GM18526 (cell line): Measurements from ENCODE around the gene DLK2.

ENCODE experiments used
- POLR2A ChIP-seq: IDR thresholded peaks from 3 replicates; pipeline ENCODE4 v1.6.1; 2011; ENCODE audit not compliant: insufficient read length; ENCODE audit errors: extremely low read depth

Gene DLK2

DNA sequence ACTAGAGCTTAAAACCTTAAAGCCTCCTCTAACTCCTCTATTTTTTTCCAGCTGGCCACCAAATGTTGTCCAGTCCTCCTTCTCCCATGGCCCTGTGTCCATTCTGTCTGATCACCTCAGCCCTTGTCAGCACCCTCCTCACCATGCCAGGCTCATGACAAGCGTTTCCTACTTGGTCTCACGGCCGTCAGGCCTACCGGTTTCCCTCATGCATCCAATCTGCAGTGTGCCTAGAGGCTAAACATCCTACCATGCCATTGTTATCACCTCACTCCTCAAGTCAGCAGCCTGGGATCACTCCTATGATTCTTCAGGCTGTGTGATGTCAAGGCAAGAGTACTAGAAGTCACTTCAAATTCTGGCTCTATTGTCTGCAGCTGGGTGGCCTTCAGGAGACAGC is 12.4 kb upstream of the DLK2 start:
- no peak for TF ChIP-seq POLR2A

DNA sequence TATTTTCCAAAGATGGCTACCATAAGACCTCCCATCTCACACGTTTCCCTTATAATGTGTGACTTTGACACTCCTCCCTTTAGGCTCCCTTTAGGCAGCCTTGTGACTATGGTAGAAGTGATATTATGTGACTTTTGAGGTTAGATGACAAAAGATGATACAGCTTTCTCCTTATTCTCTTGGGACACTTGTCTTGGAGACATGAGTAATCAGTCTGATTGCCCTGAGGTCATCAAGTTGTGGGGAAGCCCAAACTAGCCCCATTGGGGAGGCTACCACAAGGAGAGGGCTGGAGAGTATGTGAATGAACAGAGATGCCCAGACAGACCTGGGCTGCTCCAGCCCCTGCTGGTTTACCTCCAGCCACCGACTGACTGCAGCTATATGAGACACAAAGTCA is 10.6 kb upstream of the DLK2 start:
- TF ChIP-seq POLR2A = no peak

DNA sequence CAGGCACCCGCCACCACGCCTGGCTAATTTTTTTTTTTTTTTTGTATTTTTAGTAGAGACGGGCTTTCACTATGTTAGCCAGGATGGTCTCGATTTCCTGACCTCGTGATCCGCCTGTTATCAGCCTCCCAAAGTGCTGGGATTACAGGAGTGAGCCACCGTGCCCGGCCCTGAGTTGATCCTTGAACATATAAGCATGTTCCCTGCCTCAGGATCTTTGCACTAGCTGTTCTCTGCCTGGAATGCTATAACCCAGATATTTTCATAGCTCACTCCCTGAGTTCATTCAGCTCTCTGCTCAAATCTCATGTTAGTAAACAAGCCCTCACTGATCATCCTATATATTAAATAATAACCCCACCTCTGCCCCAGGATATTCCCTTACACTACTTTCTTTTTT is 9.0 kb upstream of the DLK2 start:
- TF ChIP-seq POLR2A = no peak

DNA sequence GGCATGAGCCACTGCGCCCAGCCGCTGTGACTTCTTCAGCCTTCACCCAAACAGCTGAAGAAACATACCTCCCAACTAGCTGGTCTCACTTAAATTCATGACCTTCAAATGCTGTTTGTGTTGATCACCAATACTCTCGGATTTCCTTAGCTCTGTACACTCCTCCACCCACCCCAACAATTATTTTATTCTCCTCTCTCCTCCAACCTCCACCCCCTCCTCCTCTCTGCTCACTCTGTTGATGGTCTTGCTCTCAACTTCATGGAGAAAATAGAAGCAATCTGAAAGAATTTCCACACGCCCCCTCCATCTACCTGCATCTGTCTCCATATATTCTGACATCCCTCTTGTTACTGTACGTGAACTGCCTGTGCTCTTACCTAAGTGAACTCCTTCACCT is 6.6 kb upstream of the DLK2 start:
- no peak for TF ChIP-seq POLR2A

DNA sequence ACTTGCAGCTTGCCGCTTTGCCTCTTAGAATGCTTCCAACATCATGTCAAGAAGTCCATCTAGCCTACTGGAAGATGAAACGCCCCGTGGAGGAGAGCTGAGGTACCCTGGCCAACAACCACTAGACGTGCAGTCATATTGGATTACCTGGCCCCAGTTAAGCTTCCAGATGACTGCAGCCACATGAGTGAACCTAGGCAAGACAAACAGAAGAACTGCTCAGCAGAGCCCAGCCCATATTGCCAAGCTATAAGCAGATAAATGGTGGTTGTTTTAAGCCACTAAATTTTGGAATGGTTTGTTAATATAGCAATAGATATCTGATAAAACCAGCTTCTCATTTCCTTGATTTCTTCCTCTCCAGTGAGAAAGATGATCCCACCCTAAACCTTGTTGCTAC is 4.7 kb upstream of the DLK2 start:
- no peak for TF ChIP-seq POLR2A

DNA sequence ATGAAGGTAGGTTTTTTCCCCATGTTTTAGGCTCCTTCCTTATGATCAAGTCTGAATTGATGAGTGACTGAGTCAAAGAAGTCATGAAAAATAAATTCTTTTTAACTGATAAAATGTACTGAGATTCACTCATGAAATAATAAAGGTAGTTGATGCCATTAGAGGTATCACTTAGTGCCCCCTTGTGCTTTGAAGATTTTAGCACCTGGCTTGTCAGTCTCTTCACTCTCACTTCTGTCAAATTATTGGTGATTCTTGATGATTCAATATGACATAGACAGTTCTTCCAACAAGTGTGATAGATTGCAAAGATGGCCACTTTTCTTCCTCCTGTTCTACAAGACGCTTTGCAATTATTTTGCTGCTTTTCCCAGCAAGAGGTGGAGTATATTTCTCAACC is 4.2 kb upstream of the DLK2 start:
- TF ChIP-seq POLR2A = no peak

DNA sequence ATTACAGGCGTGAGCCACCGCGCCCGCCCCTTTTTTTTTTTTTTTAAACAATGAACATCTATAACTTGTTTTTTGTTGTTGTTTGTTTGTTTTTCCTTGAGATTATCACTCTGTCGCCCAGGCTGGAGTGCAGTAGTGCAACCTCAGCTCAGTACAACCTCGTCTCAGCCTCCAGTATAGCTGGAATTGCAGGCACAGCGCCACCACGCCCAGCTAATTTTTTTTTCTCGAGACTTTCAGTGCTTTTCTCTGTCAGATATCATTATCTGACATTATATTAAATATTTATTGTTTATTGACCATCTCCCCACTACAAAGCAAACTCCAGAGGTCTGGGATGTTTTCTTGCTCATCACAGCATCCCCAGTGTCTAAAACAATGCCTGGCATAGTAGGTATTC is 2.3 kb upstream of the DLK2 start:
- TF ChIP-seq POLR2A = no peak

DNA sequence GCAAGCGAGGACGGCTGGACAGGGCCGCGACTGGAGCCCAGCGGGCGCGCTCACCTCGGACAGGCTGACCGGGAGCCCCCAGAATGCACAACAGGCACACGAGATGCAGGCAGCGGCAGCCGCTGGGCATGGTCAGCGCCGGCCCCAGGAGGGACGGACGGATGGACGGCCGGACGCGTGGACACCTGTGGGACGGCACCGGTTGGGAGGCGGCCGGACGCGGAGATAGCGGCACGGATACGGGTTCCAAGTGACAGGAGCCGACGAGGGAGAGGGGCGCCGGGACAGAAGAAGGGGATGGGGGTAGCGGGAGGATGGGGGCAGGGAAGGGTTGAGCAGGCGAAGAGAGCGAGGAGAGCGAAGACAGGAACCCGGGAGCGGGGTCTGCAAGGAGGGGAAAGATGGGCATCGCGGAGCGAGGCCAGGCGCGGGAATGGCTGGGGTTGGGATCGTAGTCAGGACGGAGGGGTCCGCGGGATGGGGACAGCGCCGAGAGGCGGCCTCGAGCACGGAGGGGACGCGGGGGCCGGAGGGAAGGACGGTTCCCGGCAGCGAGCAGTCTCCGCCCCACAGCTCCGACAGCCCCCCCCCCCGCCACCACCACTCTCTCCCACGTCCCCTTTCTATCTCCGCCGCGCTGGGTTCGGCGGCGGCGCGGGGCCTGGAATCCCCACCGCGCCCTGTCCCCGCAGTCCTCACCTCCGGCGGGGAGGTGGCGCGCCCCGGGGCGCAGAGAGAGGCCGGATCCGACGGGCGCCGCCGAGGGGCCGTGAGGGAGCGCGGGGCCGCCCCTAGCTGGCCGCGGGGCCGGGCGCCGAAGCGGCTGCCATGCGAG is 435 bp downstream of the DLK2 start:
- no peak for TF ChIP-seq POLR2A

DNA sequence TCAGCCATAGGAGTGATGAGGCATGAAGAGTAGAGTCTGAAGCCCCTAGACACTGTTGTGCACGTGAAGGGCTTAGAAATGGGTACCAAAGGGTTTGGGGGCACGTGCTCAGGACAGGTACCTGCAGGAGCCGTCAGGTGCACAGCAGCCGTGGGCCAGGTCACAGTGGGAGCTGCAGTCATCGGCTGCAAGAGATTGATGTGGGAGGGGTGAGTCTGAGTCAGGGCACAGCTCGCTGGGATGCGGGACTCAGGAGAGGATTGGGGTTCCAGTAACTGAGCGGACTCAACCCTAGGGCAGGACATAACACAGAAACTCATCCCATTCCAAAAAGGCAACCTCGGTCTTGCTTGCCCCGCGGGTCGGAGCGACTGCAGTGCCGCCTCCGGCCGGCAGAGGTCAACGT is 1.1 kb downstream of the DLK2 start:
- TF ChIP-seq POLR2A = no peak

DNA sequence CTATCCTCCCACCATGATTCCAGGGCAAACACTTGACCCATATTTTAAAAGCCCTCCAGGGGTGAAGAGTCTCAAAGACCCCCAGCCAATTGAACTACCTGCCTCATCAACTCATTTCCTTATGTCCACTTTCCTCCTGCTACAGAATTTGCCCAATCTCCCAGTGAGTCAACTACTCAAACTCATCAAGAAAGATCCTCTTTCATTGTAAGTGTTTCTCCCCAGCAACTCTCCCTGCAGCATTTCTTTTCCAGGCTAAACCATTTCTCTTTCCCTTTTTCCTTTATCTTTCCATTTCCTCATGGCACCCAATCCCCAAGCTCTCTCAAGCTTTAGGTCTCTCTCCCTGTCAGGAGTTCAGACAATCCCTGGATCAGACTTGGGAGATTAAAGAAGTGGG is 1.5 kb downstream of the DLK2 start:
- TF ChIP-seq POLR2A = no peak

DNA sequence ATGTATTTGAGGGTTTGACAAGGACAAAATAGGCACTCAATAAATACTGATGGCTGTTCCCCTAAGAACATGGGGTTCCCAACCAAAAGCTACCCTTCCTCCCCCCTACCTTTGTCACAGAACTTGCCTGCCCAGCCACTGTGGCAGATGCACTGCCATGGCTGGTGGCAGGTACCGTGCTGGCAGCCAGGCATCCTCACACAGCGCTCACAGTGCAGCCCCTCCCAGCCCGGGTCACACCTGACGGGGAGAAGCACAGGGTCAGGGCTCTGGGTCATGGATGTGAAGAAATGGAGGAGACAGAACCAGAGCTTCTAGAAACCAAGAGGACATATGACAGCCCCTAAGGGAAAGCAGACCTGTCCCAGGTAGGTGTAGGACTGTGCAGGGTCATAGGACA is 2.5 kb downstream of the DLK2 start:
- TF ChIP-seq POLR2A = no peak

DNA sequence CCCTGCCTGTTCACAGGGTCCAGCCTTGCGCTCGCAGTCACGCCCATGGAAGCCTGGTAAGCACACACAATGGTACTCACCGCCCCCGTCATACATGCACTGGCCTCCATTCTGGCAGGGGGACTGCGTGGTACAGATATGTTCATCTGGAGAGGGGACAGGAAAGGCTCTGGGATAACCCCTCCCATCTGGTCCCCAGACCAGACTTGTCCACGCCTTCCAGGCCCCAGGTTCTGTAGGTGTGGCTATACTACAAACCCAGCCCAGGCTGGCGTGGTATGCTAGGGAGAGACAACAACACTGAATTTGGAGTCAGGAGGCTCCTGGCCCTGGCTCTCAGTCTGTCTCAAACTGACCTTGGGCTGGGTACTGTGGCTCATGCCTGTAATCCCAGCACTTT is 3.4 kb downstream of the DLK2 start:
- TF ChIP-seq POLR2A = no peak

DNA sequence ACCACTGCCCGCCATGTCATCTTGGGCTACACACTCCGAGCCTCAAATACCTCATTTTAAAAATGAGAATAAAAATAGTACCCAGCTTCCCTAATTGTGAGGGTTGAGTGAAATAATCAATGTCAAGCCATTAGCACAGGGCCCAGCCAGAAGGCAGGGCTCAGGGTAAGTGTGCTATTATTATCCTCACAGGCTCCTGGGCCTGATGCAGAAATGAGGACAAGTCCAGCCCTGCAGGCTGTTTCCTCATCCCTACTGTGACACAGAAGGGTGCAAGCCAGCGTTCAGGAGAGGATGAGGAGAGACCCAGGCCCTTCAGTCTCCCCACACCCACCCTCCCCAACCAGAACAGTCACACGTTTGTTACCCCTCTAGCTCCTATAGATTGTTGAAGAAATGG is 4.0 kb downstream of the DLK2 start:
- no peak for TF ChIP-seq POLR2A

DNA sequence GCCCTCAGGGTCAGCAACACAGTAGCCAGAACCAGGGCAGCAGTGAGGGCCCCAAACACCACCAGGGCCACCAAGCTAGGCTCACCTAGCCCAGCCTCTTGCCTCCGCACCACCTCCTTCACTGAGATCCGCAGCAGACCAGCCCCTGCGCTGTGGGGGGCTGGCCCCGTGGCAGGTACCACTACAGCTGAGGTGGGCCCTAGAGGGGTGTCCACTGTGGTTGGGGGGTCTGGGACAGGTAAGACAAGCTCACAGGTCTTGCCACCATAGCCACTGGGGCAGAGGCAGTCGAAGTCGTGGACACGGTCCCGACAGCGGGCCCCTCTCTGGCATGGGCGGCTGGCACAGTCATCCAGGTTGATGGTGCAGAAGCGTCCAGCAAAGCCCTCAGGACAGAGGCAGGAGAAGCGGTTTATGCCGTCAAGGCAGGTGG is 4.6 kb downstream of the DLK2 start:
- no peak for TF ChIP-seq POLR2A

DNA sequence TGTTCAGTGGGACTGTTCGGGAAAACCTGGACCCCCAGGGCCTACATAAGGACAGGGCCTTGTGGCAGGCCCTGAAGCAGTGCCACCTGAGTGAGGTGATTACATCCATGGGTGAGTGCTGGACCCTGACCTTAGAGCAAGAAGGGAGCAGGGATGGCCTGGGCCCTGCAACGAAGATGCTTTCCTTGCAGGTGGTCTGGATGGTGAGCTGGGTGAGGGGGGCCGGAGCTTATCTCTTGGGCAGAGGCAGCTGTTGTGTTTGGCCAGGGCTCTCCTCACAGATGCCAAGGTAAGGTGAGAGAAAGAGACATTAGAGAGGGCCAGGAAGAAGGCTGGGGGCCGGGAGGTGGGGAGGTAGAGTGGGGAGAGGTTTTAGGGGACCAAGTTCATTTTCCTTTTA is 6.4 kb downstream of the DLK2 start:
- TF ChIP-seq POLR2A = no peak

DNA sequence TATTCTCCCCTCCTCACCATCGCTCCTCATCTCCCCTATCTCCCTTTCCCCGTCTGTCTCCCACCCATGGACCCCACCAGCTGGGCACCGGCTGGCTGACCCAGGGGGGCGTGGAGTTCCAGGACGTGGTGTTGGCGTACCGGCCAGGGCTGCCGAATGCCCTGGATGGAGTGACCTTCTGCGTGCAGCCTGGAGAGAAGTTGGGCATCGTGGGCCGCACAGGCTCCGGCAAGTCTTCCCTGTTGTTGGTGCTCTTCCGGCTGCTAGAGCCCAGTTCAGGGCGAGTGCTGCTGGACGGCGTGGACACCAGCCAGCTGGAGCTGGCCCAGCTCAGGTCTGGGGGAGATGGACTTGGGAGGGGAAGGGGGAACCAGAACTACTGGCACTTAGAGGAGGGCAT is 7.7 kb downstream of the DLK2 start:
- no peak for TF ChIP-seq POLR2A

DNA sequence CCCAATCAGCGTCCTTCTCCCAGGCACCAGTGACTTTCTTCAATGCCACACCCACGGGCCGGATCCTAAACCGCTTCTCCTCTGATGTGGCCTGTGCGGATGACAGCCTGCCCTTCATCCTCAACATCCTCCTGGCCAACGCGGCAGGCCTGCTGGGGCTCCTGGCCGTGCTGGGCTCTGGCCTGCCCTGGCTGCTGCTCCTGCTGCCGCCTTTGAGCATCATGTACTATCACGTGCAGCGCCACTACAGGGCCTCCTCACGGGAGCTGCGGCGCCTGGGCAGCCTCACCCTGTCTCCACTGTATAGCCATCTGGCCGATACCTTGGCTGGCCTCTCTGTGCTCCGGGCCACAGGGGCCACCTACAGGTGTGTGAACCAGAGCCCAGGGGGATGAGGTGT is 9.8 kb downstream of the DLK2 start:
- no peak for TF ChIP-seq POLR2A
